ENCODE results near the gene GRID2.

GRCh38 chr4:93501946-93502345, 1198.2 kb downstream of the GRID2 start:
- TF ChIP-seq POLR2A (IDR thresholded peaks at IDR 0.05; ENCODE audit: low read length) (no peak), GATA1 (IDR thresholded peaks at IDR 0.05; ENCODE audit: low read depth, low read length) (no peak)

Data from erythroblast (primary cell).